Measurements from ENCODE around the gene LMOD2. TPM values are rescaled to one million over a fixed set of nuclear protein-coding genes. Genes with fewer than 3 reads are reported as not detected.

LMOD2 gene
- total and polyA plus RNA-seq, 9 of the 15 experiments (the other 6 are each of a cell fraction or from before 2014, with no cell fraction given) = 0.04 TPM; not detected in 8

- TF ChIP-seq MGA (IDR thresholded peaks at IDR 0.05) (peak; percentile 55), ETV1 (tag; conservative IDR thresholded peaks at IDR 0.05; ENCODE audit: low read depth) (no peak), ZEB2 (IDR thresholded peaks at IDR 0.05) (peak; percentile 78), CTBP1 (IDR thresholded peaks at IDR 0.05; ENCODE audit: borderline replicate concordance) (peak; percentile 88), ARID4B (CRISPR knock-in tag; IDR thresholded peaks at IDR 0.05) (no peak), ATF7 (IDR thresholded peaks at IDR 0.05) (peak; percentile 59), NCOR1 (IDR thresholded peaks at IDR 0.05) (0 out of 2 replicates have a peak, but pooled peaks have one; percentile 13), TEAD1 (CRISPR knock-in tag; IDR thresholded peaks at IDR 0.05) (0 out of 4 replicates have a peak, but pooled peaks of 1 of the 2 experiments have one; percentile 30), MXI1 (IDR thresholded peaks at IDR 0.05; ENCODE audit: low read depth, low read length) (no peak), ZNF76 (CRISPR knock-in tag; IDR thresholded peaks at IDR 0.05; ENCODE audit: borderline replicate concordance) (no peak), CBX3 (IDR thresholded peaks at IDR 0.05; ENCODE audit: borderline replicate concordance in 1 of 2, low read length in 2 of 2) (peak in 1 of 2 experiments; percentile 93; a peak in 2 of 3 replicates), PTBP1 (IDR thresholded peaks at IDR 0.05; ENCODE audit: low read depth, low read length) (no peak)
Observed at GRCh38 chr7:123624527-123625183, 31.0 kb upstream of the LMOD2 start (continued).
